GM12891 (cell line): Measurements from ENCODE around the gene NPIPB12.
"Not testable (repeated sequence)": the region's sequence is repeated elsewhere in the genome, so short reads cannot be mapped to it uniquely, and the experiment has no call there.

Experiments used
- POLR2A ChIP-seq: IDR thresholded peaks from 2 replicates; pipeline ENCODE4 v1.6.1; 2011; ENCODE audit warnings: low read depth, low read length, control low read depth
- POU2F2 ChIP-seq: IDR thresholded peaks from 2 replicates; pipeline ENCODE4 v1.6.1; 2011; ENCODE audit warnings: low read depth, mild to moderate bottlenecking, control low read depth, low read length, moderate library complexity
- TAF1 ChIP-seq: IDR thresholded peaks from 2 replicates; pipeline ENCODE4 v1.6.1; 2011; ENCODE audit warnings: low read depth, low read length, control low read depth

- not testable (repeated sequence) for TF ChIP-seq TAF1, POLR2A, POU2F2
Measured at GRCh38 chr16:29460647-29461030, 45.6 kb downstream of the NPIPB12 start.
